GM12874 (cell line): ENCODE measurements around the gene ADORA1.

ENCODE experiments used
- CTCF ChIP-seq: IDR thresholded peaks from 2 replicates; pipeline ENCODE4 v1.5.1; 2011; ENCODE audit warnings: low read depth, mild to moderate bottlenecking, control low read depth, low read length, moderate library complexity; ENCODE audit not compliant: insufficient read depth

ADORA1 gene

GRCh38 chr1:203175237-203175826, 47.8 kb downstream of the ADORA1 start, which contains the start of gene MYBPH:
TSS of gene MYBPH (minus strand) at chr1:203175826. CDS start at chr1:203175755, 71 bp downstream.
- no peak for TF ChIP-seq CTCF

GRCh38 chr1:203175827-203176241, 48.3 kb downstream of the ADORA1 start:
- TF ChIP-seq CTCF: no peak

- no peak for TF ChIP-seq CTCF
Measured at GRCh38 chr1:203176273-203177035, 48.9 kb downstream of the ADORA1 start.

GRCh38 chr1:203177036-203177405, 49.5 kb downstream of the ADORA1 start:
- TF ChIP-seq CTCF: no peak

- no peak for TF ChIP-seq CTCF
Measured at GRCh38 chr1:203177470-203178039, 50.0 kb downstream of the ADORA1 start.

- TF ChIP-seq CTCF: no peak
Measured at GRCh38 chr1:203178083-203178482, 50.6 kb downstream of the ADORA1 start.

GRCh38 chr1:203178821-203179666, 51.5 kb downstream of the ADORA1 start:
- TF ChIP-seq CTCF: no peak
